HEK293T (cell line): Measurements from ENCODE around the gene TFDP1.

Experiments
- ARNT ChIP-seq: fragments of 450-650 bp; IDR thresholded peaks from 2 replicates; pipeline ENCODE4 v1.6.1; 2017; ENCODE audit warnings: mild to moderate bottlenecking
- BHLHE40 ChIP-seq: fragments of 450-650 bp; IDR thresholded peaks from 2 replicates; pipeline ENCODE4 v1.6.1; 2016; ENCODE audit warnings: mild to moderate bottlenecking, moderate library complexity, borderline replicate concordance
- CTBP1 ChIP-seq: fragments of 450-650 bp; IDR thresholded peaks from 2 replicates; pipeline ENCODE4 v1.6.1; 2016; ENCODE audit warnings: borderline replicate concordance
- ELF4 ChIP-seq: fragments of 450-650 bp; IDR thresholded peaks from 2 replicates; pipeline ENCODE4 v1.6.1; 2017; ENCODE audit warnings: antibody characterized with exemption
- FOXK2 ChIP-seq: fragments of 450-650 bp; IDR thresholded peaks from 2 replicates; pipeline ENCODE4 v1.6.1; 2016; ENCODE audit warnings: mild to moderate bottlenecking
- FOXM1 ChIP-seq: fragments of 450-650 bp; IDR thresholded peaks from 2 replicates; pipeline ENCODE4 v1.6.1; 2017; ENCODE audit warnings: mild to moderate bottlenecking, borderline replicate concordance
- HDGF ChIP-seq: fragments of 450-650 bp; IDR thresholded peaks from 2 replicates; pipeline ENCODE4 v1.6.1; 2017; ENCODE audit warnings: antibody characterized with exemption, borderline replicate concordance
- SP1 ChIP-seq: fragments of 450-650 bp; IDR thresholded peaks from 2 replicates; pipeline ENCODE4 v1.6.1; 2017
- SUZ12 ChIP-seq: fragments of 450-650 bp; IDR thresholded peaks from 2 replicates; pipeline ENCODE4 v1.6.1; 2016; ENCODE audit warnings: mild to moderate bottlenecking
- TARDBP ChIP-seq: fragments of 450-650 bp; IDR thresholded peaks from 2 replicates; pipeline ENCODE4 v1.6.1; 2016
- TF ChIP-seq, protein P1 (sequence below): fragments of 450-650 bp; IDR thresholded peaks from 2 replicates; pipeline ENCODE4 v1.6.1; 2016

DNA sequence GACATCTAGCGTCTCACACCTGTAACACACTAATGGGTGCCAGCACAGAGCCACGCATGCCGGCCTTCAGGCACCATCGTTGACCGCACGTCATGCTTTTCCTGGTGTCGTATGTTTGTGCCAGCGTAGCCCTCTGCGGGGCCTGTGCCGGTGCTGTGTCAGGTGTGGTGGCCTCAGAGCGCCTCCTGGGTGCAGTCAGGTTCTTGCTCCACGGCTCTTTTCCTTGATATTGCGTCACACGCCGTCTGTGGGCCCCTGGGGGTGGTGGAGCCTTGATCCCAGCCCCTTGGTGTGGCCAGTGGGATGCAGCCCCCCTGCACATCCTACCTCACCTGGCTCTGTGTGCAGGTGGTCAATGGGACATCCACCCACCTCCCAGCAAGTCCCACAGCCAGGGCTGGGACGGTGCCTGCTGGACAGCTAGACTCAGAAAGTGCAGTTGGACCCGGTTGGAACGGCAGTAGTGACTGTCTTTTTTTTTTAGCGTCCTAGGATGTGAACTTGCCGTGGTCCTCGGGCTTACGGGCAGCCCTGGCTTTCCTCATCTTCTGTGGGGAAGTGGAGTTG is 24.5 kb downstream of the TFDP1 start:
- TF ChIP-seq FOXM1 (no peak), SP1 (no peak), ARNT (no peak), BHLHE40 (no peak), FOXK2 (no peak), ELF4 (no peak), HDGF (no peak), SUZ12 (no peak), CTBP1 (no peak), TARDBP (no peak)
- TF ChIP-seq, protein P1, sequence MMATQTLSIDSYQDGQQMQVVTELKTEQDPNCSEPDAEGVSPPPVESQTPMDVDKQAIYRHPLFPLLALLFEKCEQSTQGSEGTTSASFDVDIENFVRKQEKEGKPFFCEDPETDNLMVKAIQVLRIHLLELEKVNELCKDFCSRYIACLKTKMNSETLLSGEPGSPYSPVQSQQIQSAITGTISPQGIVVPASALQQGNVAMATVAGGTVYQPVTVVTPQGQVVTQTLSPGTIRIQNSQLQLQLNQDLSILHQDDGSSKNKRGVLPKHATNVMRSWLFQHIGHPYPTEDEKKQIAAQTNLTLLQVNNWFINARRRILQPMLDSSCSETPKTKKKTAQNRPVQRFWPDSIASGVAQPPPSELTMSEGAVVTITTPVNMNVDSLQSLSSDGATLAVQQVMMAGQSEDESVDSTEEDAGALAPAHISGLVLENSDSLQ, result no peak
